ENCODE data around the gene XRCC4. TPM values are rescaled to one million over a fixed set of nuclear protein-coding genes. Genes with fewer than 3 reads are reported as not detected.

Gene XRCC4
- total RNA-seq, 2 donors from 2014 or later = 10.6 to 17.3 TPM

- H3K36me3 Mint-ChIP-seq (ENCODE audit: low read depth) = no peaks in the 10 kb centered on the region
- H3K27ac ChIP-seq (ENCODE audit: low read depth, low read length) = no peak overlapping the region
- H3K4me1 ChIP-seq (ENCODE audit: control insufficient read depth, insufficient read depth, low read length) = peaks cover 4% of the 10 kb centered on the region
- WGBS, 2 experiments (ENCODE audit: insufficient coverage in 1 of 2, insufficient read length in 1 of 2) = 87 to 93% methylated on average over 2 of the region's 2 CpGs
- no peak overlapping the region for H3K4me3 Mint-ChIP-seq
- H3K27me3 Mint-ChIP-seq (ENCODE audit: insufficient read depth) = no peaks in the 10 kb centered on the region
- H3K27ac Mint-ChIP-seq = no peak overlapping the region
- H3K4me1 Mint-ChIP-seq = peaks cover 13% of the 10 kb centered on the region
- peaks cover 7% of the 10 kb centered on the region for H3K9me3 Mint-ChIP-seq
- peak overlapping the region; percentile 30 for H3K4me3 ChIP-seq (ENCODE audit: low read length)
- no peak for DNase-seq
- H3K36me3 ChIP-seq (ENCODE audit: control insufficient read depth, insufficient read depth, low read length) = no peaks in the 10 kb centered on the region
- peaks cover 10% of the 10 kb centered on the region for H3K9me3 ChIP-seq (ENCODE audit: control insufficient read depth, low read length)
- no peaks in the 10 kb centered on the region for H3K27me3 ChIP-seq (ENCODE audit: control insufficient read depth, insufficient read depth, low read length, poor library complexity, severe bottlenecking)
- H3K9ac ChIP-seq (ENCODE audit: extremely low read depth, low read length, poor library complexity, severe bottlenecking) = no peak overlapping the region
- no peak for TF ChIP-seq CTCF (conservative IDR thresholded peaks at IDR 0.05)
Observed at GRCh38 chr5:83085106-83085505, 7.8 kb downstream of the XRCC4 start.

- no peak overlapping the region for H3K27ac ChIP-seq (ENCODE audit: low read depth, low read length)
- TF ChIP-seq CTCF (conservative IDR thresholded peaks at IDR 0.05) = no peak
- no peak overlapping the region for H3K27ac Mint-ChIP-seq
- no peak overlapping the region for H3K4me3 ChIP-seq (ENCODE audit: low read length)
- peaks cover 49% of the 10 kb centered on the region for H3K9me3 ChIP-seq (ENCODE audit: control insufficient read depth, low read length)
- no peak overlapping the region for H3K4me3 Mint-ChIP-seq
- H3K27me3 Mint-ChIP-seq (ENCODE audit: insufficient read depth) = no peaks in the 10 kb centered on the region
- DNase-seq = no peak
- H3K9ac ChIP-seq (ENCODE audit: extremely low read depth, low read length, poor library complexity, severe bottlenecking) = no peak overlapping the region
- peaks cover under 1% of the 10 kb centered on the region for H3K4me1 ChIP-seq (ENCODE audit: control insufficient read depth, insufficient read depth, low read length)
- no peaks in the 10 kb centered on the region for H3K27me3 ChIP-seq (ENCODE audit: control insufficient read depth, insufficient read depth, low read length, poor library complexity, severe bottlenecking)
- H3K36me3 ChIP-seq (ENCODE audit: control insufficient read depth, insufficient read depth, low read length) = no peaks in the 10 kb centered on the region
- peaks cover 22% of the 10 kb centered on the region for H3K36me3 Mint-ChIP-seq (ENCODE audit: low read depth)
- H3K9me3 Mint-ChIP-seq = peaks cover 45% of the 10 kb centered on the region
- peaks cover under 1% of the 10 kb centered on the region for H3K4me1 Mint-ChIP-seq
- WGBS, 2 experiments (ENCODE audit: insufficient coverage in 1 of 2, insufficient read length in 1 of 2) = 86 to 100% methylated on average over 1 to 3 of the region's 3 CpGs
Observed at GRCh38 chr5:83090169-83090568, 12.8 kb downstream of the XRCC4 start.

GRCh38 chr5:83092619-83093018 lies 15.3 kb downstream of the XRCC4 start:
- Histone ChIP-seq H3K4me3 (ENCODE audit: low read length) (peak overlapping the region; percentile 30), H3K36me3 (ENCODE audit: control insufficient read depth, insufficient read depth, low read length) (no peaks in the 10 kb centered on the region), H3K9me3 (ENCODE audit: control insufficient read depth, low read length) (peaks cover 49% of the 10 kb centered on the region), H3K9ac (ENCODE audit: extremely low read depth, low read length, poor library complexity, severe bottlenecking) (no peak overlapping the region), H3K27me3 (ENCODE audit: control insufficient read depth, insufficient read depth, low read length, poor library complexity, severe bottlenecking) (no peaks in the 10 kb centered on the region), H3K4me1 (ENCODE audit: control insufficient read depth, insufficient read depth, low read length) (peaks cover 3% of the 10 kb centered on the region), H3K27ac (ENCODE audit: low read depth, low read length) (no peak overlapping the region)
- peaks cover 3% of the 10 kb centered on the region for H3K4me1 Mint-ChIP-seq
- H3K27me3 Mint-ChIP-seq (ENCODE audit: insufficient read depth) = peaks cover 1% of the 10 kb centered on the region
- WGBS, 2 experiments (ENCODE audit: insufficient coverage in 1 of 2, insufficient read length in 1 of 2) = 83% methylated on average over 1 of the region's 2 CpGs; no CpG with 5 or more reads in 1 of the 2 experiments
- TF ChIP-seq CTCF (conservative IDR thresholded peaks at IDR 0.05) = no peak
- peaks cover 47% of the 10 kb centered on the region for H3K9me3 Mint-ChIP-seq
- no peak overlapping the region for H3K4me3 Mint-ChIP-seq
- H3K27ac Mint-ChIP-seq = no peak overlapping the region
- no peak for DNase-seq
- peaks cover 22% of the 10 kb centered on the region for H3K36me3 Mint-ChIP-seq (ENCODE audit: low read depth)

All from endodermal cell (in vitro differentiated cells).